Common myeloid progenitor, CD34-positive (primary cell): Measurements from ENCODE around the gene PBX1.
A peak's percentile ranks its signal among the peaks of the same experiment; 100 is the strongest.

Experiments
- CTCF ChIA-PET: fragments of 350-600 bp; sonication (Branson Sonifier 250); formaldehyde crosslinking; loops from one replicate; lab custom pipeline; 2021; ENCODE audit warnings: antibody characterized with exemption; lab: Charles Lee
- POLR2A ChIA-PET: fragments of 350-600 bp; sonication (Branson Sonifier 250); formaldehyde crosslinking; loops from one replicate; lab custom pipeline; 2021; ENCODE audit warnings: antibody characterized with exemption; lab: Charles Lee
- DNase-seq, 3 donors: peaks; one replicate each; pipeline versions ENCODE4 v3.0.0 to v3.0.0-alpha.2; 2013
- H3K27ac ChIP-seq, 2 experiments: 1 replicate in 1 of 2; 2 replicates in 1 of 2; pipeline ENCODE4 v1.7.0; 2013; ENCODE audit warnings: inconsistent platforms in 2 of 2, low read length in 2 of 2, mild to moderate bottlenecking in 2 of 2, low read depth in 1 of 2, moderate library complexity in 1 of 2; ENCODE audit not compliant: severe bottlenecking in 2 of 2, insufficient read depth in 1 of 2, poor library complexity in 1 of 2
- H3K27me3 ChIP-seq, 5 experiments: replicated peaks in 2 of 5; 1 replicate in 3 of 5; 2 replicates in 2 of 5; pipeline versions ENCODE4 v1.6.1 to v1.7.0; 2013; ENCODE audit warnings: low read length in 4 of 5, mild to moderate bottlenecking in 2 of 5, moderate library complexity in 2 of 5, inconsistent platforms in 1 of 5; ENCODE audit not compliant: insufficient read depth in 5 of 5, control insufficient read depth in 4 of 5
- H3K36me3 ChIP-seq, 4 experiments: 1 replicate in 2 of 4; 2 replicates in 2 of 4; pipeline versions ENCODE4 v1.6.1 to v1.7.0; 2013; ENCODE audit warnings: low read length in 3 of 4, control low read depth in 1 of 4, mild to moderate bottlenecking in 1 of 4; ENCODE audit not compliant: control insufficient read depth in 4 of 4, insufficient read depth in 4 of 4
- H3K4me1 ChIP-seq, 4 experiments: 1 replicate in 3 of 4; 2 replicates in 1 of 4; pipeline versions ENCODE4 v1.6.1 to v1.7.1; 2013; ENCODE audit warnings: low read length in 3 of 4, mild to moderate bottlenecking in 3 of 4, control low read depth in 1 of 4, inconsistent platforms in 1 of 4, moderate library complexity in 1 of 4; ENCODE audit not compliant: control insufficient read depth in 4 of 4, insufficient read depth in 4 of 4; ENCODE audit errors: control extremely low read depth in 1 of 4
- H3K4me3 ChIP-seq, 7 experiments: 1 replicate in 4 of 7; 2 replicates in 3 of 7; pipeline versions ENCODE4 v1.5.1 to v1.7.0; 2013; ENCODE audit warnings: mild to moderate bottlenecking in 7 of 7, low read length in 6 of 7, moderate library complexity in 6 of 7, inconsistent platforms in 2 of 7, low read depth in 2 of 7, control low read depth in 1 of 7; ENCODE audit not compliant: insufficient read depth in 4 of 7, control insufficient read depth in 1 of 7; ENCODE audit errors: extremely low read depth in 1 of 7
- H3K9me3 ChIP-seq, 5 experiments: 1 replicate in 4 of 5; 2 replicates in 1 of 5; pipeline versions ENCODE4 v1.6.1 to v1.7.1; 2013; ENCODE audit warnings: low read length in 4 of 5, mild to moderate bottlenecking in 2 of 5, inconsistent platforms in 1 of 5, low read depth in 1 of 5, moderate library complexity in 1 of 5; ENCODE audit not compliant: control insufficient read depth in 4 of 5, insufficient read depth in 2 of 5; ENCODE audit errors: control extremely low read depth in 1 of 5
- WGBS: methylation state at CpG from one replicate; pipeline ENCODE4 v1.1.5; 2013; ENCODE audit not compliant: insufficient coverage; 5-methylcytosine and 5-hydroxymethylcytosine counted together

The PBX1 gene

DNA sequence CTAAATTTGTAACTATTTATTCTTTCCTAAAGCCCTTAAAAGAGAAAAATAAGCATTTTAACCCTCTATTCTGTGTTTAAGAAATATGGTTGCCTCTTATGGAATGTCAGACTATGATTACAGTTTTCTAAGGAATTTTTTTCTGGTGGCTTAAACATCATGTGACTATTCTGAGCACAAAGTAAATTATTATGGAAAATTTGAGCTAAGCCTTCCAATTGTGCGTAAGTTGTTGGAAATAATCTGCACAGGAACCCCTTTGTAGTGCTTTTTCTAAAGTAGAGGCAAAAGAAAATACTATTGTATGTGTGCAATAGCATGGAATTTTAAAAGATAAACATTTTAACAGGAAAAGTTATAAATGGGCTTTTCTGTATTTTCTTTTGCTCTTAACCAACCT is 254.8 kb downstream of the PBX1 start:
- DNase-seq = no peak
- ChIA-PET CTCF (no interaction called here), POLR2A (no interaction called here)
- peaks cover 0 to 7% (median 3%) of the 10 kb centered on the region in 4 experiments for H3K36me3 ChIP-seq
- no peak overlapping the region for H3K27ac ChIP-seq
- WGBS = 86% methylated on average over 1 of the region's 1 CpG
- H3K9me3 ChIP-seq = no peaks in the 10 kb centered on the region
- no peak overlapping the region for H3K4me3 ChIP-seq
- H3K27me3 ChIP-seq = no peaks in the 10 kb centered on the region
- peaks cover 0 to 2% (median 0%) of the 10 kb centered on the region in 4 experiments for H3K4me1 ChIP-seq

DNA sequence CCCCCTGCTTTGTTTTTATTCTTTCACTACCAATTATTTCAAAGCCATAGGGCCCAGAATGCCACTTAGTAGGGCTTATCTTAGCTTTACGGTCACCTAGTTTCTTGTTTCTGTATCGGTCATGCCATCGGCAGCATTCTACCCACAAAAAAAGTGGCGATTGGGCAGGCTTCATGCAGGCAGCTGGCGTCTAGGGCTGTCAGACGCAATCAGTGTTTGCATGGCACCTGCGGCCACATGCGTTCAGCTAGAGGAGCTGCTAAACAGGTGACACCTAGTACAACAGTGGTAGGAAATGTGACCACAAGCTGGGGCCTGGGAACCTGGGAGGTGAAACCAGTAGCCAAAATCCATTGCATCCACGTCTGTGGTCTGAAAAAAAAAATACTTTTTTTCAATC is 262.7 kb downstream of the PBX1 start:
- Histone ChIP-seq H3K27ac (no peak overlapping the region), H3K4me1 (no peaks in the 10 kb centered on the region), H3K36me3 (peaks cover 0 to 36% (median 14%) of the 10 kb centered on the region in 4 experiments), H3K27me3 (no peaks in the 10 kb centered on the region), H3K4me3 (no peak overlapping the region), H3K9me3 (no peaks in the 10 kb centered on the region)
- 97% methylated on average over 9 of the region's 9 CpGs for WGBS
- ChIA-PET POLR2A (no interaction called here), CTCF (interaction anchor here (1.4 kb wide), 1 partner anchor 9 kb away, joined by 4 read pairs; no protein-coding TSS in a partner anchor)
- no peak for DNase-seq

DNA sequence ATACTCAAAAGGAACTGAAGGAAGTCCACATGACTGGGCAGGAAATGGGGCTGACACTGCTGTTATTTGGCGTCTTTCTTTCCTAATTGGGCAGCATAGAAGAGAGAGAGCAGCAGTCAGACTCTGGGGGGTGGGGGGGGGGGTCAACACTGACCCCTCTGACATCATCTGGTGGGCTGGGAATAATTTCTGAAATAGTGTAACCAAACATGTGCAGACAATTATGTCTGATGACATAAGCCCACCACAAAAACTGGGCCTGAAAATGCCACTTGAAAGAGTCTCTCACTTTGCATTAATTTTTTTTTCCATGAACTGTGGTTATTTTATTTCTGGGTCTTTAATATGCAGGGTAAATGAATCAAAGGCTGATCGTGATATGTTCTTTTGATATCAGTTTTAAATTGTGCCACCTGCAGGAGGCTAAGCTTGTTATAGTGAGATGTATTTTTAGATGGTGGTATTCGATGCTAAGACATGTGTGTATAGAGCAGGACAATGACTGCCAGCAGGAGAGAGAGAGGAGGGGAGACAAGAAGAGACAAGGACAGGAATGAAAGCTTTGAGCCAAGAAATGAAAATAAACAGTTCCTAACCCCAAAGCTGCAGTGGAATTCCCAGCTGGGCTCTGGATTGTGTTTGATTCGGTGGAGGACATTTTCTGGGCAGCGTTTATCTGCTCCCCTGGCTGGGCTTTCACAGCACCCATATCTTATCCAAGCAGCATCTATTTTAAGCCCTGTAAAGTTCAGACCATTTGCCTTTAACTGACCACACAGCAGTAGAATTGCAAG is 264.7 kb downstream of the PBX1 start:
- H3K27ac ChIP-seq = no peak overlapping the region
- POLR2A ChIA-PET = no interaction called here
- peaks cover 0 to 40% (median 13%) of the 10 kb centered on the region in 4 experiments for H3K36me3 ChIP-seq
- no peaks in the 10 kb centered on the region for H3K27me3 ChIP-seq
- CTCF ChIA-PET = no interaction called here
- H3K4me1 ChIP-seq = no peaks in the 10 kb centered on the region
- 89% methylated on average over 5 of the region's 5 CpGs for WGBS
- no peak for DNase-seq
- no peak overlapping the region for H3K4me3 ChIP-seq
- no peaks in the 10 kb centered on the region for H3K9me3 ChIP-seq

DNA sequence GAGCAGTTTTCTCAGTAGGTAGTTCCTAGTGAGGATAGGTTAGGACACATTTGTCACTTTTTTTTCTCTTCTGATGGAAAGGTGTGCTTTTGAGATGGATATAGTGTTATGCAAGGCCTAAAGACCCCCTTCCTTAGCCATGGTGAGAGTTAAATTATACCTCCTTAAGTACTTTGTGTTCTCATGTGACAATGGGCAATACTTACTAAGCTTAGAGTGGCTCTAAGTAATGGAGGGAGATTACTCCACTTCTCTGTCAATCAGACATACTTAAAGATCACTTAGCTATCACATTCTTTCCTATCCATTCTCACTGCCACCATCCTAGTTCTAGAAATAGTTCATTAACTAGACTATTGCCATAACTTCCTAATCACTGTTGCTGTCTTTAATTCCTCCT is 265.6 kb downstream of the PBX1 start:
- Histone ChIP-seq H3K4me3 (no peak overlapping the region), H3K4me1 (no peaks in the 10 kb centered on the region), H3K27ac (no peak overlapping the region), H3K9me3 (no peaks in the 10 kb centered on the region), H3K36me3 (peaks cover 0 to 42% (median 12%) of the 10 kb centered on the region in 4 experiments), H3K27me3 (no peaks in the 10 kb centered on the region)
- CTCF ChIA-PET = no interaction called here
- DNase-seq = no peak
- POLR2A ChIA-PET = no interaction called here

DNA sequence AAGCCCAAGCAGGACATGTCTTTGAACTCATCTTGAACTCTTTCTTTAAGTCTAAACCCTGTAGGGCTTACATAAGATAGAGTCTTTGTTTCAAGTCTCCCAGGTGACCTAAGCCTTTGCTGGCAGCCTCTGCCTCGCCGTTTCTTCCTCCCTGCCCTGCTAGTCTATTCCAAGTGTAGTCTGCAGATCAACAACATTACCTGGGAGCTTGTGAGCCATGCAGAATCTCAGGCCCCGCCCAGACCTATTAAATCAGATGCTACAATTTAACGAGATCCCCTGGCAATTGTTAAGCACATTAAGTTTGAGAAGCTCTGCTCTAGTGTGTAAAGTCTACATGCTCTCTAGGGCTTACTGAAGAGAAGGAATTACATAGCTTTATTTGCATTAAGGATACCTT is 271.6 kb downstream of the PBX1 start:
- WGBS = 95% methylated on average over 2 of the region's 4 CpGs
- DNase-seq = no peak
- Histone ChIP-seq H3K36me3 (peaks cover 0 to 11% (median under 1%) of the 10 kb centered on the region in 4 experiments), H3K9me3 (no peaks in the 10 kb centered on the region), H3K4me3 (no peak overlapping the region), H3K4me1 (no peaks in the 10 kb centered on the region), H3K27ac (no peak overlapping the region), H3K27me3 (no peaks in the 10 kb centered on the region)
- ChIA-PET POLR2A (no interaction called here), CTCF (no interaction called here)

DNA sequence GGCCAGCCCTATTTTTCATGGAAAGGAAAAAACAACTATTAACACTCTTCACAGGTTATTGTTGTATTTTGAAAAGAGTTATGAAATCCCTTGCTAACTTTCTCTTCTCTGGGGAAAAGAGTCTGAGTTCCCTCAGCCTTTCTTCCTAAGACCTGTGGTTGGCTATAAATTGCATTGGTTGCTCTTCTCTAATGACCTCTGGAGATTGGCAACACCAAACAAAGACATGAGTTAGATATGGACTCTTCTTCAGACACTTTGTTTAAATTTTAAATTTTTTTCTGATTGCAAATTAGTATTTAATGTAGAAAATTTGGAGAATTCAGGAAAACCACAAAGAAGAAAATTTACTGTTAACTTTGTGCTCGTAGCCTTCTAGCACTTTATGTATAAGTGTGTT is 275.7 kb downstream of the PBX1 start:
- POLR2A ChIA-PET = no interaction called here
- no peak for DNase-seq

DNA sequence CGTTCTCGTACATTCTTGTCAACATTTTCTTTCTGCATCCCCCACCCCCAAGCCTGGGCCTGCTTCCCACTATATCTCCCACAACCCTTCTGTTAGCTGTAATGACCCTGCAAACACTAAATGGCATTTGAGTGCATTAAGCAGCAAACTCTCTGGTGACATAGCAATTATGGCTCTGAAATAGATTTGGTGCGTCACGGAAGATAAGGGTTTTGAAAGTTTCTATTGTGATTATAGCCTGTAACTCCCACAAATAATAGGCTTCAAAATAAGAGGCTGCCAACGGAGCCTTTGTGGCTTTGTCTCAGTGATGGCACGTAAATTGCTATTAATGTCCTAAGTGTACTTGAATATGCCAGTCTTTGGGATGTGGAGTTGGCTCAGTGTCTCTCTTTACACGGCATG is 277.6 kb downstream of the PBX1 start:
- Histone ChIP-seq H3K36me3 (peaks cover 0 to 11% (median 2%) of the 10 kb centered on the region in 4 experiments), H3K27ac (no peak overlapping the region), H3K9me3 (no peaks in the 10 kb centered on the region), H3K4me1 (no peaks in the 10 kb centered on the region), H3K27me3 (no peaks in the 10 kb centered on the region), H3K4me3 (no peak overlapping the region)
- DNase-seq = peak in 1 of 3 donors; percentile 2
- ChIA-PET CTCF (no interaction called here), POLR2A (no interaction called here)
- WGBS = 100% methylated on average over 5 of the region's 7 CpGs

More for the DNA sequence above, 275.7 kb downstream of the PBX1 start:
- CTCF ChIA-PET = interaction anchor here (1.4 kb wide), 1 partner anchor 30 kb away, joined by 3 read pairs; no protein-coding TSS in a partner anchor
- Histone ChIP-seq H3K36me3 (peaks cover 0 to 13% (median 3%) of the 10 kb centered on the region in 4 experiments), H3K4me3 (no peak overlapping the region), H3K27ac (no peak overlapping the region), H3K27me3 (no peaks in the 10 kb centered on the region), H3K4me1 (no peaks in the 10 kb centered on the region), H3K9me3 (no peaks in the 10 kb centered on the region)
- WGBS = no CpG with 5 or more reads among the region's 1 CpG
